Measurements from ENCODE around the gene MEOX2. TPM values are rescaled to one million over a fixed set of nuclear protein-coding genes. Genes with fewer than 3 reads are reported as not detected.

The MEOX2 gene
- total RNA-seq, 1 experiment from 2014 or later: not detected

DNA sequence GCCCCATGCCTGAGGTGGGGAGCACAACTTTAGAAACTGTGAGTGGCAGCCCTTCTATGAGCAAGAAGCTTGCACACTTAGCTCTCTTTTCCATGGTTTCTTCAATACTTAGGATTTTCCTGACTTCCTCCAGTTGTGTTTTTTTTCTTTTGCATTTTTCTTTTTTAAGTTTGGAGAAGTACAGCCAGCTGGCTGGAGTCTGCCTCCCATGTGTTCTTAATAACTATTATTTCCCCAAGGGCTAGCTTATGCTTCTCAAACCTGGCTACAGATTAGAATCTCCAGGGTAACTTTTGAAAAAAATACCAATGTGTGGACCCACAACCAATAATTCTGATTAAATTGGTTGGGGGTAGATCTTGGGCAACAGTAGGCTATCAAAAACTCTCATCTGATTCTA is 37.4 kb upstream of the MEOX2 start:
- Histone ChIP-seq H3K36me3 (ENCODE audit: low read depth, low read length) (no peaks in the 10 kb centered on the region), H2AFZ (ENCODE audit: low read length) (no peak overlapping the region), H3K9me3 (ENCODE audit: low read length) (no peaks in the 10 kb centered on the region), H3K9ac (ENCODE audit: low read length) (no peak overlapping the region), H3K27me3 (ENCODE audit: low read length) (no peaks in the 10 kb centered on the region), H3K4me1 (ENCODE audit: insufficient read depth, low read length) (no peaks in the 10 kb centered on the region), H4K20me1 (ENCODE audit: low read length) (no peaks in the 10 kb centered on the region), H3K4me3 (ENCODE audit: low read length) (no peak overlapping the region), H3K79me2 (ENCODE audit: low read length) (no peaks in the 10 kb centered on the region), H3K9me2 (replicated peaks; ENCODE audit: low read length) (no peaks in the 10 kb centered on the region), H3K27ac (ENCODE audit: low read length) (no peak overlapping the region), H3F3A (ENCODE audit: low read length, unreplicated experiment) (no peaks in the 10 kb centered on the region), H3K4me2 (ENCODE audit: low read length) (no peak overlapping the region)
- no peak for DNase-seq
- ATAC-seq: no peak
- no TSS peak for BruUV-seq (replicated peaks)
- TF ChIP-seq EZH2 (IDR thresholded peaks at IDR 0.05; ENCODE audit: low read length, unreplicated experiment) (no peak), EZH2phosphoT487 (IDR thresholded peaks at IDR 0.05; ENCODE audit: borderline replicate concordance, low read length) (no peak)
- TF ChIP-seq, protein P1, sequence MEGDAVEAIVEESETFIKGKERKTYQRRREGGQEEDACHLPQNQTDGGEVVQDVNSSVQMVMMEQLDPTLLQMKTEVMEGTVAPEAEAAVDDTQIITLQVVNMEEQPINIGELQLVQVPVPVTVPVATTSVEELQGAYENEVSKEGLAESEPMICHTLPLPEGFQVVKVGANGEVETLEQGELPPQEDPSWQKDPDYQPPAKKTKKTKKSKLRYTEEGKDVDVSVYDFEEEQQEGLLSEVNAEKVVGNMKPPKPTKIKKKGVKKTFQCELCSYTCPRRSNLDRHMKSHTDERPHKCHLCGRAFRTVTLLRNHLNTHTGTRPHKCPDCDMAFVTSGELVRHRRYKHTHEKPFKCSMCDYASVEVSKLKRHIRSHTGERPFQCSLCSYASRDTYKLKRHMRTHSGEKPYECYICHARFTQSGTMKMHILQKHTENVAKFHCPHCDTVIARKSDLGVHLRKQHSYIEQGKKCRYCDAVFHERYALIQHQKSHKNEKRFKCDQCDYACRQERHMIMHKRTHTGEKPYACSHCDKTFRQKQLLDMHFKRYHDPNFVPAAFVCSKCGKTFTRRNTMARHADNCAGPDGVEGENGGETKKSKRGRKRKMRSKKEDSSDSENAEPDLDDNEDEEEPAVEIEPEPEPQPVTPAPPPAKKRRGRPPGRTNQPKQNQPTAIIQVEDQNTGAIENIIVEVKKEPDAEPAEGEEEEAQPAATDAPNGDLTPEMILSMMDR (conservative IDR thresholded peaks at IDR 0.05; ENCODE audit: low read depth, low read length): no peak
- POLR2A ChIA-PET (ENCODE audit: unreplicated experiment): no interaction called here
- intact Hi-C loops (cut with micrococcal nuclease): loop anchor here (5.0 to 10.0 kb wide), 2 partner anchors 167 to 529 kb away; no protein-coding TSS in a partner anchor
- CTCF ChIA-PET: interaction anchor here (0.6 to 0.7 kb wide), 2 partner anchors 253 to 360 kb away, joined by 3 to 6 read pairs; no protein-coding TSS in a partner anchor

DNA sequence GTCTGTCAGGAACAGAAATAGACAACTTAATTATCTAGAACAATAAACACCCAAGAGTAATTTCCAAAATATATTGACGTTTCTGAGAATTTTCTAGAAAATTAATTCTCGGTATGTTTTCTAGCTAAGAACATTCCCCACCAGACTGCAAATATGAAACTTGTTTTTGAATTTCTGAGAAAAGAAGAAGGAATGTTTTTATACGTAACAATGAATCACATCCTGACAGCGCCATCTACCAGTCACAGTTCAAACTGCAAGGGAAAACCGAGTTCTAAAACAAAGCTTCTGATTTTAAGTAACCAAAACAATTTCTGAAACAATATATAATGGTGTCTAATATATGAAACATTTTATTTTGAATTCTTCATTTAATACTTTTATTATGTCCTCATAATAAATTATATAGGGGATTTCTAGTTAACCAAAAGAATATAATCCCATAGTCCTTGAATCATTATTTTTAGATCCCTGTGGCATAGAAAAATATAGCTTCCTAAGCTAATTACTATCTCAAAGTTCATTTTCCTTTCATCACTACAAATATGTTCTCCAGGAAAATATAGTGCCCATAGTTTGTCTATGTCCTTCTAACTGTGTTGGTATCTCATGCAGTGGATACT is 34.5 kb upstream of the MEOX2 start:
- CTCF ChIA-PET: interaction anchor here (0.7 to 1.2 kb wide), 5 partner anchors 9 to 453 kb away, joined by 3 to 5 read pairs (median 3); partner anchors contain the start of gene AGMO
- Histone ChIP-seq H3K4me2 (ENCODE audit: low read length) (no peak overlapping the region), H3K9me2 (replicated peaks; ENCODE audit: low read length) (no peaks in the 10 kb centered on the region), H3K36me3 (ENCODE audit: low read depth, low read length) (no peaks in the 10 kb centered on the region), H3F3A (ENCODE audit: low read length, unreplicated experiment) (no peaks in the 10 kb centered on the region), H3K4me3 (ENCODE audit: low read length) (no peak overlapping the region), H3K27ac (ENCODE audit: low read length) (no peak overlapping the region), H4K20me1 (ENCODE audit: low read length) (no peaks in the 10 kb centered on the region), H2AFZ (ENCODE audit: low read length) (no peak overlapping the region), H3K9ac (ENCODE audit: low read length) (no peak overlapping the region), H3K4me1 (ENCODE audit: insufficient read depth, low read length) (no peaks in the 10 kb centered on the region), H3K79me2 (ENCODE audit: low read length) (no peaks in the 10 kb centered on the region), H3K27me3 (ENCODE audit: low read length) (no peaks in the 10 kb centered on the region), H3K9me3 (ENCODE audit: low read length) (no peaks in the 10 kb centered on the region)
- no peak for ATAC-seq
- DNase-seq: peak; percentile 70
- POLR2A ChIA-PET (ENCODE audit: unreplicated experiment): no interaction called here
- no peak for TF ChIP-seq EZH2phosphoT487 (IDR thresholded peaks at IDR 0.05; ENCODE audit: borderline replicate concordance, low read length)
- TF ChIP-seq, protein P1 (conservative IDR thresholded peaks at IDR 0.05; ENCODE audit: low read depth, low read length): peak; percentile 89
- BruUV-seq (replicated peaks): no TSS peak
- intact Hi-C loops (cut with micrococcal nuclease): loop anchor here (1.0 to 10.0 kb wide), 7 partner anchors 164 to 1004 kb away; no protein-coding TSS in a partner anchor

DNA sequence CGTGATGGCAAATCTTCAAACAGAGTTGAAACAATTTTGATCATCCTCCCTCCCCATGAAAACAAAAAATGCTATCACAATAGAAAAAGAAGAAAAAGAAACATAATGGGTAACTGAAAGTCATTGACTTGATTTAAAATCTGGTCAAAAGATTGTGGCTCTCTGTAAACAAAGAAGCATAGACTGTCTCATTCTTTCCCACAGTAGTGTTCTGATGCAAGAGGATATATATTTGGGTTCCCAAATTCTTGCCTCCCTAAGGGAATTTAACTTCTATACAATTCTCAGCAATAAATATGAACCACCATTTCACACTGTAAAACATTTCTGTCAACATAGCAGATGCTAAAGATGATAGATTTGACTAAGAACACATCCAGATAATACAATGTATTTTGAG is 32.8 kb upstream of the MEOX2 start:
- Histone ChIP-seq H3K9ac (ENCODE audit: low read length) (no peak overlapping the region), H3K27ac (ENCODE audit: low read length) (no peak overlapping the region), H3K36me3 (ENCODE audit: low read depth, low read length) (no peaks in the 10 kb centered on the region), H3F3A (ENCODE audit: low read length, unreplicated experiment) (no peaks in the 10 kb centered on the region), H2AFZ (ENCODE audit: low read length) (no peak overlapping the region), H3K4me3 (ENCODE audit: low read length) (no peak overlapping the region), H3K4me1 (ENCODE audit: insufficient read depth, low read length) (no peaks in the 10 kb centered on the region), H3K9me2 (replicated peaks; ENCODE audit: low read length) (no peaks in the 10 kb centered on the region), H3K9me3 (ENCODE audit: low read length) (no peaks in the 10 kb centered on the region), H3K27me3 (ENCODE audit: low read length) (no peaks in the 10 kb centered on the region), H3K4me2 (ENCODE audit: low read length) (no peak overlapping the region), H3K79me2 (ENCODE audit: low read length) (no peaks in the 10 kb centered on the region), H4K20me1 (ENCODE audit: low read length) (no peaks in the 10 kb centered on the region)
- ChIA-PET POLR2A (ENCODE audit: unreplicated experiment) (no interaction called here), CTCF (no interaction called here)
- intact Hi-C loops (cut with micrococcal nuclease): loop anchor here (5.0 kb wide), 1 partner anchor 257 kb away; no protein-coding TSS in a partner anchor
- TF ChIP-seq EZH2 (IDR thresholded peaks at IDR 0.05; ENCODE audit: low read length, unreplicated experiment) (no peak), EZH2phosphoT487 (IDR thresholded peaks at IDR 0.05; ENCODE audit: borderline replicate concordance, low read length) (no peak)
- TF ChIP-seq, protein P1 (conservative IDR thresholded peaks at IDR 0.05; ENCODE audit: low read depth, low read length): no peak
- DNase-seq (no peak), ATAC-seq (no peak)
- no TSS peak for BruUV-seq (replicated peaks)

All from PC-3 (cell line).